Astrocyte of the spinal cord (primary cell): Measurements from ENCODE around the gene TXNDC2.

Source experiments
- DNase-seq: peaks from one replicate; pipeline ENCODE4 v3.0.0; 2011; ENCODE audit warnings: low read depth, low spot score
- H3K4me3 ChIP-seq: 2 replicates; pipeline ENCODE4 v1.5.1; 2011; ENCODE audit warnings: low read depth, mild to moderate bottlenecking, low read length, moderate library complexity
- CTCF ChIP-seq: IDR thresholded peaks from 2 replicates; pipeline ENCODE4 v1.5.1; 2012; ENCODE audit warnings: low read depth, mild to moderate bottlenecking, low read length, inconsistent platforms
- in situ Hi-C: cut with HindIII; loops from 2 replicates; pipeline ENCODE4 v1.10.0; 2017; ENCODE audit warnings: low sequenced_read_pairs

The TXNDC2 gene

GRCh38 chr18:9860682-9861081, 25.1 kb upstream of the TXNDC2 start:
- no peak for TF ChIP-seq CTCF
- in situ Hi-C loops = no loop called here
- H3K4me3 ChIP-seq = no peak overlapping the region
- DNase-seq = no peak

GRCh38 chr18:9861157-9861556, 24.6 kb upstream of the TXNDC2 start:
- DNase-seq = no peak
- in situ Hi-C loops = no loop called here
- no peak overlapping the region for H3K4me3 ChIP-seq
- TF ChIP-seq CTCF = no peak

GRCh38 chr18:9861933-9862332, 23.8 kb upstream of the TXNDC2 start:
- in situ Hi-C loops = no loop called here
- no peak for TF ChIP-seq CTCF
- no peak for DNase-seq
- H3K4me3 ChIP-seq = no peak overlapping the region

- DNase-seq = no peak
- H3K4me3 ChIP-seq = no peak overlapping the region
- no peak for TF ChIP-seq CTCF
- in situ Hi-C loops = no loop called here
These were observed 23.1 kb upstream of the TXNDC2 start for GRCh38 chr18:9862686-9863085.

- in situ Hi-C loops = no loop called here
- DNase-seq = no peak
- H3K4me3 ChIP-seq = no peak overlapping the region
- no peak for TF ChIP-seq CTCF
These were observed 22.5 kb upstream of the TXNDC2 start for GRCh38 chr18:9863282-9863681.

GRCh38 chr18:9865764-9866490, 19.8 kb upstream of the TXNDC2 start:
- in situ Hi-C loops = no loop called here
- H3K4me3 ChIP-seq = no peak overlapping the region
- no peak for DNase-seq
- TF ChIP-seq CTCF = no peak
